T-helper 1 cell treated with Interleukin-12 subunit alpha and Interleukin-12 subunit beta and Interleukin-4 antibody, amounts not matched to agents 30 μg/mL and 1 μg/mL, for 36 hours (primary cell): ENCODE measurements around the gene ANTXRL.
"Not testable (repeated sequence)": the region's sequence is repeated elsewhere in the genome, so short reads cannot be mapped to it uniquely, and the experiment has no call there.

Experiments used
- H3K27ac Mint-ChIP-seq: one replicate; pipeline ENCODE4 v1.8.0; 2021; ENCODE audit warnings: mild to moderate bottlenecking, mixed read lengths
- H3K27me3 Mint-ChIP-seq: one replicate; pipeline ENCODE4 v1.8.0; 2021; ENCODE audit warnings: low read depth, mixed read lengths
- H3K36me3 Mint-ChIP-seq: one replicate; pipeline ENCODE4 v1.8.0; 2021; ENCODE audit warnings: low read depth, mixed read lengths
- H3K4me1 Mint-ChIP-seq: one replicate; pipeline ENCODE4 v1.8.0; 2021; ENCODE audit warnings: low read depth, mixed read lengths
- H3K4me3 Mint-ChIP-seq: one replicate; pipeline ENCODE4 v1.8.0; 2021; ENCODE audit warnings: mild to moderate bottlenecking, moderate library complexity, mixed read lengths
- H3K9me3 Mint-ChIP-seq: one replicate; pipeline ENCODE4 v1.8.0; 2021; ENCODE audit warnings: mixed read lengths

The ANTXRL gene

DNA sequence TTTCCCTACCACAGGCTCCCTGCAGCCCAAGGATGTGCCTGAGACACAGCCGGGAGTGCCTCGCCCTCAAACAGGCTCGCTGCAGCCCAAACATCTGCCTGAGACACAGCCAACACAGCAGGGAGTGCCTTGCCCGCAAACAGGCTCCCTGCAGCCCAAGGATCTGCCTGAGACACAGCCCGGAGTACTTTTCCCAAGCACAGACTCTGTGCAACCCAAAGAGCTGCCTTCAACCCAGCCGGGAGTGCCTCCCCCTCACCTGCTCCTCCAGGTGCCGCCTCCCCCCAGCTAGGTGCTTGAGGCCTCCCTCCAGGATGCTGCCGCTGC, 42.9 kb downstream of the ANTXRL start:
- Mint-ChIP-seq H3K4me3 (no peak overlapping the region), H3K27ac (no peak overlapping the region), H3K4me1 (no peaks in the 10 kb centered on the region), H3K36me3 (no peaks in the 10 kb centered on the region), H3K9me3 (no peaks in the 10 kb centered on the region), H3K27me3 (no peaks in the 10 kb centered on the region)

DNA sequence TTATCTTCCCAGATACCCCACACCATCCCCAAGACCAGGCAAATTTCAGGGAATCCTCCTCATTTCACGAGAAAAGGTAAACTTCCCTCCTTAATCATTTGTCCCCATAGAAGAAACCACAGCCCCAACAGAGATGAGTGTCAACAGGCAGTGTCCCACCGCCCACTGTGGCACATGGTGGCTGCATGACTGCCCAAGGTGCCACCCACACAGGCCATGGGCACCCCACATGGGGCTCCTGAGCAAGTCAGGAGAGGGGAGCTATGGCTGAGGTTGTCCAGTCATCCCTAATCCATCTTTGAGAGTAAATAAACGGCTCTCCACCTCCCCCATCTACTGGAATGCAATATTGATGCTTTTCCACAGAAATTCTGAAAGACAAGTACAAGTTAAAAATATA, 44.1 kb downstream of the ANTXRL start:
- no peaks in the 10 kb centered on the region for H3K9me3 Mint-ChIP-seq
- H3K4me3 Mint-ChIP-seq = no peak overlapping the region
- no peaks in the 10 kb centered on the region for H3K4me1 Mint-ChIP-seq
- no peak overlapping the region for H3K27ac Mint-ChIP-seq
- H3K36me3 Mint-ChIP-seq = no peaks in the 10 kb centered on the region
- H3K27me3 Mint-ChIP-seq = no peaks in the 10 kb centered on the region

DNA sequence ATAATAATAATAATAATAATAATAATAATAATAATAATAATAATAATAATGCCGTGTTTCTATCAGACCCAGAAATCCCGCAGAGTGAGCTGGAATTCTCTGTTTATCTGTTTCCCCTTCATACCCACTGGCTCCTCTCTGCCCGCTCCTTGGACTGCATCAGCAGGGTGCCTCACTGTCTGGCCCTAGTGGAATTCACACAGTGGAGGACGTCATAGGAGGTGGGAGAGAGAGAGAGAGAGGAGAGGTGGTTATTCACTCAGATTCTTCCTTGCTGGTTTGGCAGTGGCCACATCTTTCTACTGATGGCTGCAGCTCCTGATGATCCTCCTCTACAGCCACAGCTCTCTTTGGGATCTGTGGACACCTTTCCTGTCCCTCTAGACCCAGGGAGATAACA, 78.7 kb downstream of the ANTXRL start:
- not testable (repeated sequence) for H3K36me3 Mint-ChIP-seq, H3K4me3 Mint-ChIP-seq, H3K27me3 Mint-ChIP-seq, H3K9me3 Mint-ChIP-seq, H3K27ac Mint-ChIP-seq, H3K4me1 Mint-ChIP-seq

DNA sequence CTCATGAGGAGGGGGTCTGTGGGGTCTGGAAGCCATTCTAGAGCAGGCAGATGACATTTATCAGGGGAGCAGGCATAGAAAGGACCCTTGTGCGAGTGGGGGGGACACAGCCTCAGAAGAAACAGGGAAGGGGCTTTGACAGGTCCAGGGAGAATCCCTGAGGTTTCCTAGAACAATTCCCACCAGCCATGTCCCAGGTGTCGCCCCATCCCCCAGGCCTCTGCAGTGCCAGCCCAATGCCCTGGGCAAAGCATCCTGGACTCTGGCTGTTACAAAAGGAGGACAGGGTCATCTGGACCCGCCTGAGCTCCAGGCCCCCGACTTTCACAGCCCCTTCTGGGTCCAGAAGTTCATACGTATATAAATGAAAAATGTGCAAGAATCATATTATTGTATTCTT, 80.4 kb downstream of the ANTXRL start:
- not testable (repeated sequence) for H3K27me3 Mint-ChIP-seq, H3K4me3 Mint-ChIP-seq, H3K36me3 Mint-ChIP-seq, H3K4me1 Mint-ChIP-seq, H3K27ac Mint-ChIP-seq, H3K9me3 Mint-ChIP-seq

DNA sequence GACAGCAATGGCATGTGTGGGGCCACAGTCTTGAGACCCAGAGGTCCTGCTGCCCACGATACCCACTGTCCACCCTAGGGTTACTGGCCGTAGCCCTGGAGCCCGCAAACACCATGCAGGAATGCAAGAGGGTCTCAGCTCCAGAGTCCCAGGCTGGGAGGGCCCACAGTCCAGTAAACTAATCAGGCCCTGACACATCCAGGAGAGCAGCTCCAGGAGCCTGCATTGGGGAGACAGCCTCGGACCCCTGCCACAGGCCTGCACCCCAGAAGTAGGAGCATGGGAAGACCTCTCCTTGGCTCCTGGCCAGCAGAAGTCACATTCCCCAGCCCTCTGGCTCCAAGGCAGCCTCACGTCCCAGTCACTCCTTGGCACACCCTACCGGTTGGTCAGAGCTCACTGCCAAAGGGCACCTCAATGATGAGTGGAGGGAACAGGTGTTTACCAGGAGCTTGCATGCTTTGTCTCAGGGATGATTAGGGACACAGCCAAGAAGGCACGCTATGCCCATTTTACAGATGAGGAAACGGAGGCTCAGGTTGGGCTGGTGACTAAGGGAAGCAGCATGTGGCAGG, 81.0 kb downstream of the ANTXRL start:
- not testable (repeated sequence) for H3K36me3 Mint-ChIP-seq, H3K27ac Mint-ChIP-seq, H3K4me1 Mint-ChIP-seq, H3K27me3 Mint-ChIP-seq, H3K4me3 Mint-ChIP-seq, H3K9me3 Mint-ChIP-seq

DNA sequence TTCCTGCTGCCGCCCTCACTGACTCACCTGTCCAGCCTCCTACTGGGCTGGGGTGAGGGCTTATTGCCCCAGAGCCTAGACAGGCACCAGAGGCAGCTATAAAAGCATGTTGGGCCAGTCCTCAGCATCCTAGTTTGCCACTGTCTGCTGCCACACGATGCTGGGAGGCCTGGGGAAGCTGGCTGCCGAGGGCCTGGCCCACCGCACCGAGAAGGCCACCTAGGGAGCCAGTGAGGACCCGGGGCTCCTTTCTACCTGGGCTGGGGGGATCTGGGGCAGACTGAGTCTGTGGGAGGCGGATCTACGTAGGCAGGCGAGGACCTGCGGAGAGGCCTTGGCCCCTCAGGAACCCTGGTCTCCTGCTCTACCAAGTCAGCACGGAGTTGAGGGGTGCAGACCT, 82.2 kb downstream of the ANTXRL start:
- H3K27ac Mint-ChIP-seq, H3K9me3 Mint-ChIP-seq: not testable (repeated sequence)

DNA sequence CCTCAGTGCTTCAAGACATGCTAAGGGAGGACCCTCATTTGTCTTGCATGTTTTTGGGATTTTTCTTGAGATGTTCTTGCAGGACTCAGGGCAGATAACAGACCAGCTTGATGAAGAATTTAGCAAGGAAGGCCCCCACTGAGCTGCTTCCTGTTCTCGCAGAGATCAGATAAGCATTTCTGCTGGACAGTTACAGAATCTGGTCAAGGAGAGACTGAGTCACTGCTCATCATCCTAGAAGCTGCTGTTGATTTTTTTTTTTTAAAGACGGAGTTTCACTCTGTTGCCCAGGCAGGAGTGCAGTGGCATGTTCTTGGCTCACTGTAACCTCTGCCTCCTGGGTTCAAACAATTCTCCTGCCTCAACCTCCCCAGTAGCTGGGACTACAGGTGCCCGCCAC, 87.6 kb downstream of the ANTXRL start:
- H3K27ac Mint-ChIP-seq, H3K4me3 Mint-ChIP-seq, H3K4me1 Mint-ChIP-seq, H3K27me3 Mint-ChIP-seq, H3K36me3 Mint-ChIP-seq, H3K9me3 Mint-ChIP-seq: not testable (repeated sequence)

More for the DNA sequence above, 82.2 kb downstream of the ANTXRL start:
- not testable (repeated sequence) for H3K36me3 Mint-ChIP-seq, H3K4me1 Mint-ChIP-seq, H3K4me3 Mint-ChIP-seq, H3K27me3 Mint-ChIP-seq

DNA sequence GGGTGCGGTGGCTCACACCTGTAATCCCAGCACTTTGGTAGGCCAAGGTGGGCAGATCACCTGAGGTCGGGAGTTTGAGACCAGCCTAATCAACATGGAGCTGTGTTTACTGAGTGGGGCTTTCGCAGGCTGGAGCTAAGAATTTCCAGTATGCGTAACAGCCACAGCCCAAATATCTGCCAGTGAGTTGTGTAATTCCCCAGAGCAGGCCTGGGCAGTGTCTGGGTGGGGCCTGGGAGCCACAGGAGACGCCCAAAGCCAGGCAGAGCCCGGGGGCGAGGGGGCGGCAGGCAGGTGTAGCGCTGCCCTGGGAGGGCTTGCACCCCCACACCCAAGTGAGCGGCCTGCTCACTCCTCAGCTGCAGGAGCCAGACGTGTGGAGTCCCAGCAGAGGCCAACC, 88.6 kb downstream of the ANTXRL start, which contains the start of gene ANXA8L1:
TSS of gene ANXA8L1 (plus strand) at position 371 of the 400 bp plus-strand sequence. CDS start 76 bp downstream, outside the sequence.
- not testable (repeated sequence) for H3K36me3 Mint-ChIP-seq, H3K27me3 Mint-ChIP-seq, H3K4me1 Mint-ChIP-seq, H3K9me3 Mint-ChIP-seq, H3K27ac Mint-ChIP-seq, H3K4me3 Mint-ChIP-seq

DNA sequence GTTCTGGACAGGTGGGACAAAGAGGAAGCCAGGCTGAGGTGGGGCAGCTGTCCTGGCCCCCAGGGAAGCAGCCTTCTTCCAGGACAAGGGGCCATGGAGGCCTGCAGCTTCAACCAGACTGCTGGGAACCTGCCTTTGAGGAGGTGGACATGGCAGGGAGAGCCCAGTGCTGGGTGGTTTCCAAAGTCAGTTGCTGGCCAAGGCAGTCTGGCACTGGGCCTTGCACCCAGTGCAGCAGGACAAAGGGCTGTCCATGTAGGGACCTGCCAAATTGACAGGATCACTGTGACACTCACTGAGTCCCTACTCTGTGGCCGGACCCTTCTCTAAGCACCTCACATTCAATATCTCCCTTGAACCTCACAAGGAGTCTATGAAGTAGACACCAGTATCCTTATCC, 90.2 kb downstream of the ANTXRL start:
- not testable (repeated sequence) for H3K27me3 Mint-ChIP-seq, H3K36me3 Mint-ChIP-seq, H3K4me1 Mint-ChIP-seq, H3K4me3 Mint-ChIP-seq, H3K27ac Mint-ChIP-seq, H3K9me3 Mint-ChIP-seq

DNA sequence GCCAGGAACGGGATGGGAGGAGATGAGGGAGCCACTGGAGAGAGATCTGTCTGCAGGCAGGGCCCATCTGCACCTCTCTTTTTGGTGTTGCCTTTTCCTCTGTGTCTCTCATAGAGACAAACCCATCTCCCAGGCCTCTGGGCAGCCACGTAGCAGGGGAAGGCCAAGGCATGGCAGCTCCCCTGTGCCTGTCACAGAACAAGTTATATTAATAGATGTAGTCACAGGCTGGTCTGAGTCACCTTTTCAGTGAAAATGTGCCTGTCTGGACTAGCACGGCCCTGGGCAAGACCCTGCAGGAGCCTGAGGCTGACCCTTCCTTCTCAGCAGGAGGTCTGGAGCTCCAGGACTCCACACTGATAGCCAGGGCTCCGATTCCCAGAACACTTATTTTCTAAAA, 90.9 kb downstream of the ANTXRL start:
- H3K27me3 Mint-ChIP-seq, H3K27ac Mint-ChIP-seq, H3K9me3 Mint-ChIP-seq, H3K4me1 Mint-ChIP-seq, H3K4me3 Mint-ChIP-seq, H3K36me3 Mint-ChIP-seq: not testable (repeated sequence)

DNA sequence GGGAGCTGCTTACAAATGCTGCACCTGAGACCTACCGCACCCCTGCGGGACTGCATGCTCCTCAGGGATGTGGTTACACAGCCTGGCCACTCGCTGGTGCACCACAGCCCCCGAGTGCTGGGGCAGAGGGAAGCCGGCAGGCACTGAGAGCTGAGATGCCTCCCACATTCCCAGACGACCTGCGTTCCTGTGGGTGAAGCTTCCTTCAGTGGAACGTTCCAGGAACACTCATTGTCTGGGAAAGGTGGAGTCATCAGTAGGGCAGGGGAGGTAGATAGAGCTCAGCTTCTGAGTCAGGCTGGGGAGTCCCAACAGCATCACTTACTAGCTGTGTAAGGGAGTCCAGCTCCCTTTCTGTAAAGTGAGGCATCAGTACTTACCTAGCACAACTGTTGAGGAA, 91.3 kb downstream of the ANTXRL start:
- not testable (repeated sequence) for H3K4me1 Mint-ChIP-seq, H3K36me3 Mint-ChIP-seq, H3K27me3 Mint-ChIP-seq, H3K9me3 Mint-ChIP-seq, H3K27ac Mint-ChIP-seq, H3K4me3 Mint-ChIP-seq

DNA sequence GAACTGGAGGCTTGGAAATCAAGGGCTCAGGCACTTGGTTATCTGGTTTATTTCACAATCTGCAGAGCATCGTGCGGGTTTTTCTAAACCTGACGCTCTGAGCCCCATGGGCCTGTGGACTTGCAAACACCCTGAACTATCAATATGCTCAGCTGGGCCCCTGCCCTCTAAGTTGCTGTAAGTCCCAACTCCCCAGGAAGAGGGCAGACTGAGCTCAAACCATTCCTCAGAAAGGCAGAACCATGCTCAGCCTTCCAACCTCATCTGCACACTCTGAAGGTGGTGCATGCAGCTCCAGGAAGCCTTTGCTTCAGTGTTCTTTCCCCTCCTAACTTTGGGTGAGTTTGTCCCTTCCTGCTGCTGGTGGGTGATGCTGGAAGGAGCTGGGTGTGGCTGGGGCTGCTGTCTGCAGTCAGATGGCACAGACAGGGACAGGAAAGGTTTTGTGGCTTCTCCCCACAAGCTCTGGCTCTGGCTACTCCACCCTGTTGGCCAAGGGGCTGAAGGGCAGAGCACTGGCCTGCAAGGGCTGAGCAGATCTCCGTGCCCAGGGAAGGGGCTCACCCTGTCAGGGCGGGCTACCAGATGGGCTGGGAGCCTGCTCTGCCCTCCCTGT, 92.5 kb downstream of the ANTXRL start:
- H3K4me1 Mint-ChIP-seq, H3K36me3 Mint-ChIP-seq, H3K4me3 Mint-ChIP-seq, H3K9me3 Mint-ChIP-seq, H3K27me3 Mint-ChIP-seq, H3K27ac Mint-ChIP-seq: not testable (repeated sequence)
